Heart left ventricle (tissue), 16 donors: ENCODE data around the gene SH2D4B. TPM values are rescaled to one million over a fixed set of nuclear protein-coding genes. Genes with fewer than 3 reads are reported as not detected.

Experiments
- ATAC-seq, 4 donors: fragments of 200-7000 bp; cut with Tn5 transposase; one replicate each; pipeline ENCODE4 v1.9.1; 2020 to 2022; ENCODE audit warnings: moderate library complexity in 4 of 4, mild to moderate bottlenecking in 3 of 4, moderate number of reproducible peaks in 1 of 4
- DNase-seq, 5 donors: peaks; one replicate each; pipeline ENCODE4 v3.0.0-alpha.2; 2020
- H3K27ac ChIP-seq, 12 donors: fragments of 200-600 bp; sonication (generic) in 4 of 12; one replicate each; pipeline versions ENCODE4 v1.5.0 to v1.8.0; 2016 to 2022; ENCODE audit warnings: mild to moderate bottlenecking in 2 of 12
- H3K27me3 ChIP-seq, 9 donors: fragments of 200-600 bp; sonication (generic) in 2 of 9; one replicate each; pipeline versions ENCODE4 v1.5.1 to v1.8.0; 2016 to 2022; ENCODE audit warnings: mild to moderate bottlenecking in 3 of 9
- H3K36me3 ChIP-seq, 9 donors: fragments of 200-600 bp; sonication (generic) in 2 of 9; one replicate each; pipeline versions ENCODE4 v1.5.0 to v1.8.0; 2018 to 2022; ENCODE audit warnings: mild to moderate bottlenecking in 2 of 9
- H3K4me1 ChIP-seq, 12 donors: fragments of 200-600 bp; sonication (generic) in 4 of 12; one replicate each; pipeline versions ENCODE4 v1.5.0 to v1.8.0; 2016 to 2022; ENCODE audit warnings: mild to moderate bottlenecking in 3 of 12
- H3K4me3 ChIP-seq, 12 donors: fragments of 200-600 bp; sonication (generic) in 4 of 12; one replicate each; pipeline versions ENCODE4 v1.5.0 to v1.8.0; 2017 to 2022; ENCODE audit warnings: mild to moderate bottlenecking in 9 of 12, moderate library complexity in 4 of 12
- H3K9me3 ChIP-seq, 12 donors: fragments of 200-600 bp; sonication (generic) in 4 of 12; one replicate each; pipeline versions ENCODE4 v1.5.0 to v1.8.0; 2016 to 2022; ENCODE audit warnings: mild to moderate bottlenecking in 1 of 12
- POLR2A ChIP-seq, 2 donors: fragments of 450-650 bp; IDR thresholded peaks; one replicate each; pipeline ENCODE4 v1.6.1; 2017; ENCODE audit warnings: antibody characterized with exemption in 2 of 2, mild to moderate bottlenecking in 2 of 2, moderate library complexity in 2 of 2
- WGBS, 4 donors: extraction: QIAGEN DNeasy Blood & Tissue Kit in 2 of 4; methylation state at CpG; one replicate each; pipeline versions ENCODE4 v1.1.5 to v1.1.7; 2013 to 2018; 5-methylcytosine and 5-hydroxymethylcytosine counted together
- intact Hi-C, 10 donors: fragments of 100-400 bp; cut with DNase I; formaldehyde crosslinking; loops; one replicate each; pipeline versions ENCODE4 v1.11.1 to v1.14.2; 2022
- polyA plus RNA-seq, 2 donors: library from polyadenylated mRNA; stranded (reverse); fragments of 200-250 nt; gene quantifications; one replicate each; pipeline ENCODE4 v1.2.3, GENCODE V29; 2013
- total RNA-seq, 9 donors: library from RNA; depleted of rRNA in 2 of 9; stranded (reverse); fragments of >200 nt in 2 of 9; fragmentation: NEBNext Ultra II Directional in 3 of 9; extraction: Animal tissue kit (Norgen Biotek cat#: 25700) in 3 of 9; gene quantifications; one replicate each; pipeline versions ENCODE4 v1.1.0 to v1.2.4, GENCODE V29; 2016 to 2023
- TF ChIP-seq, protein P1 (sequence below), 12 donors: fragments of 200-600 bp; sonication (generic) in 4 of 12; IDR thresholded peaks; one replicate each; pipeline versions ENCODE4 v1.5.0 to v1.8.0; 2018 to 2022; ENCODE audit warnings: antibody characterized with exemption in 12 of 12, mild to moderate bottlenecking in 5 of 12
- donor health status: ischemic (EF 13 %, LVEDD 7.1; RV severe dilation, severe dysfunction).
- donor health status: healthy with polysubstance abuse.
- donor health status: DM: no; HTN: yes; CAD: no.
- donor health status: DM: no; HTN: no; CAD: no.
- donor health status: ischemic (EF 25% LVEDD 6.9; RV normal size, moderate dysfunction).
- donor health status: ischemic (EF 25% LVEDD 5.7; RV mildly dilated, moderate dysfunction).
- donor health status: healthy.
- donor health status: DM: yes; HTN: yes; CAD: no.
- donor health status: ischemic (EF 35%, LVEDD 5.7; RV mildly dilated, moderate dysfunction).
- donor health status: nonischemic (EF 11% LVEDD 7.7; RV severe dilation, severe dysfunction).
- donor health status: DM: yes; HTN: yes; CAD: no.
- donor health status: PGD.
- donor health status: ischemic (EF 29% LVEDD 5.4; RV normal size, mild dysfunction).
- donor health status: nonischemic (EF 23%, LVEDD 6.1; RV moderate dilation, normal function).

The SH2D4B gene
- total and polyA plus RNA-seq, 11 donors: 0.19 TPM; not detected in 10

DNA sequence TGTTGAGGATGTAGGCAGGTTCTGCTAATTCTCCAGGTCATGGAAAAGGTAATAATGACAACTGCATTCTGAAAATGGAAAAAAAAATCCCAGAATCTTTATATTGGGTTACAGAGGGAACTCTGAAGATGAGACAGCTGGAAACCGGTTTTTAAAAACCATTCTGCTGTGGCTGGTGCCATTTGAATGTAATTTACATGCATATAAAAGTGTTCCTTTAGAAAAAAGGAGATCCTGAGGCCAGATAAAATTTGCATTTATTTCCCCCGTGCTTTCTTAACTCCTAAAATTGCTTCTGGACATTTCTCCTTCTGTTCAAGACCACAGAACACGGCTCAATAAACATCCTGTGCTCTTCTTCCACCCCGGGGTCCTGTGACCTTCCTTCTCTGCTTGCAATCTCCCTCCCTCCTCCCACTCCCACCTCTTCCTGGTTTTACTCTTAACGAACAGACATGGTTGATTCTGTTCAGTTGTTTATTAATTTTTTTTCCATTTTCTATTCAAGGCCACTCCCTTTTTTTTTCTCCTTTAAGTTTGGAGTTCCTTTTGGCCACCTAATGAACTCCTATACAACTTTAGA lies 41.6 kb downstream of the SH2D4B start:
- H3K36me3 ChIP-seq: no peaks in the 10 kb centered on the region
- H3K9me3 ChIP-seq: peaks cover 0 to 9% (median 0%) of the 10 kb centered on the region in 12 donors
- ATAC-seq (no peak), DNase-seq (no peak)
- TF ChIP-seq, protein P1, sequence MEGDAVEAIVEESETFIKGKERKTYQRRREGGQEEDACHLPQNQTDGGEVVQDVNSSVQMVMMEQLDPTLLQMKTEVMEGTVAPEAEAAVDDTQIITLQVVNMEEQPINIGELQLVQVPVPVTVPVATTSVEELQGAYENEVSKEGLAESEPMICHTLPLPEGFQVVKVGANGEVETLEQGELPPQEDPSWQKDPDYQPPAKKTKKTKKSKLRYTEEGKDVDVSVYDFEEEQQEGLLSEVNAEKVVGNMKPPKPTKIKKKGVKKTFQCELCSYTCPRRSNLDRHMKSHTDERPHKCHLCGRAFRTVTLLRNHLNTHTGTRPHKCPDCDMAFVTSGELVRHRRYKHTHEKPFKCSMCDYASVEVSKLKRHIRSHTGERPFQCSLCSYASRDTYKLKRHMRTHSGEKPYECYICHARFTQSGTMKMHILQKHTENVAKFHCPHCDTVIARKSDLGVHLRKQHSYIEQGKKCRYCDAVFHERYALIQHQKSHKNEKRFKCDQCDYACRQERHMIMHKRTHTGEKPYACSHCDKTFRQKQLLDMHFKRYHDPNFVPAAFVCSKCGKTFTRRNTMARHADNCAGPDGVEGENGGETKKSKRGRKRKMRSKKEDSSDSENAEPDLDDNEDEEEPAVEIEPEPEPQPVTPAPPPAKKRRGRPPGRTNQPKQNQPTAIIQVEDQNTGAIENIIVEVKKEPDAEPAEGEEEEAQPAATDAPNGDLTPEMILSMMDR (IDR thresholded peaks at IDR 0.05): no peak
- no peak for TF ChIP-seq POLR2A (IDR thresholded peaks at IDR 0.05)
- H3K27me3 ChIP-seq: no peaks in the 10 kb centered on the region
- no peak overlapping the region for H3K27ac ChIP-seq
- WGBS, 4 donors: 28 to 41% (median 37%) methylated on average over 5 of the region's 5 CpGs
- H3K4me1 ChIP-seq: peaks cover 0 to 15% (median 0%) of the 10 kb centered on the region in 12 donors
- no peak overlapping the region for H3K4me3 ChIP-seq
- intact Hi-C loops: no loop called here

DNA sequence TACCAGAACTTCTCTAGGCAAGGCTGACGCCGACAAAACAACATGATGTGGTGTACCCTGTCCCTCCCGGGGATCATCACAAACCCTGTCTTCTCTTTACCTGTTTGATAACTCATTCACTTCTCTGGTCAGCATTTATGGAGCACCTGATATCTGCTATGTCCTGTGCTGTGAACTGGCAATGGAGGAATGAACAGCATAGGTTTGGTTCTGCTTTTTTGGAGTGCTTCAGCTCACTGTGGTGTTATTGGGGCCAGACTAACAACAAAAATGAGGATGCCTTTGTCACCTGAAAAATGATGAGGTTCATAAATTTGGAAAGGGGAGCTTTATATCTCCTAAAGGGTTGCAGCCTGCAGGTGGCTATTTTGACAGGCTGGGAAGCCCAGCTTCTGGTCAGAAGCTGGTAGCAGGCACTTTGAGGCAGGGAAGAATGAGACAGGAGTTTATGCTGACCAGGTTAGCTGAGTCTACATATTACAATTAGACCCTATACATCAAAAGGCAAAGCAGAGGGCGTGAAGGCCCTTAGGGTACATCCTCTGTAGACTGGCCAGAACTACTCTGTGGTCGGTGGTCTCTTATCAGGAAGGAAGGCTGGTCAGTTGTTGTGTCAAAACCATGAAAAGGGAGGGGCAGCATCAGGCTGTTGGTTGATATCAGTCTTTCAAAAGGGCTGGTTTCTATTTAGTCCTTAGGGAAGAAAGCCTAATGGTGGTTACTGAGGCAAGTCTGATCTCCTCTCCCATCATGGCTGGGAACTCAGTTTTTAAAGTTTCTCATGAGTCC lies 42.3 kb downstream of the SH2D4B start:
- Histone ChIP-seq H3K4me3 (no peak overlapping the region), H3K36me3 (no peaks in the 10 kb centered on the region), H3K27ac (no peak overlapping the region), H3K4me1 (peaks cover 0 to 15% (median 0%) of the 10 kb centered on the region in 12 donors), H3K9me3 (peaks cover 0 to 9% (median 0%) of the 10 kb centered on the region in 12 donors), H3K27me3 (no peaks in the 10 kb centered on the region)
- TF ChIP-seq, protein P1 (IDR thresholded peaks at IDR 0.05): no peak
- no peak for TF ChIP-seq POLR2A (IDR thresholded peaks at IDR 0.05)
- WGBS, 4 donors: 77 to 87% (median 80%) methylated on average over 5 of the region's 5 CpGs
- intact Hi-C loops: loop anchor here in 5 of 10 donors (5.0 to 10.0 kb wide), 3 partner anchors 43 to 138 kb away; partner anchors contain the start of gene SH2D4B (in 2 of the 5)
- DNase-seq (no peak), ATAC-seq (peak in 1 of 4 donors; percentile 31)

DNA sequence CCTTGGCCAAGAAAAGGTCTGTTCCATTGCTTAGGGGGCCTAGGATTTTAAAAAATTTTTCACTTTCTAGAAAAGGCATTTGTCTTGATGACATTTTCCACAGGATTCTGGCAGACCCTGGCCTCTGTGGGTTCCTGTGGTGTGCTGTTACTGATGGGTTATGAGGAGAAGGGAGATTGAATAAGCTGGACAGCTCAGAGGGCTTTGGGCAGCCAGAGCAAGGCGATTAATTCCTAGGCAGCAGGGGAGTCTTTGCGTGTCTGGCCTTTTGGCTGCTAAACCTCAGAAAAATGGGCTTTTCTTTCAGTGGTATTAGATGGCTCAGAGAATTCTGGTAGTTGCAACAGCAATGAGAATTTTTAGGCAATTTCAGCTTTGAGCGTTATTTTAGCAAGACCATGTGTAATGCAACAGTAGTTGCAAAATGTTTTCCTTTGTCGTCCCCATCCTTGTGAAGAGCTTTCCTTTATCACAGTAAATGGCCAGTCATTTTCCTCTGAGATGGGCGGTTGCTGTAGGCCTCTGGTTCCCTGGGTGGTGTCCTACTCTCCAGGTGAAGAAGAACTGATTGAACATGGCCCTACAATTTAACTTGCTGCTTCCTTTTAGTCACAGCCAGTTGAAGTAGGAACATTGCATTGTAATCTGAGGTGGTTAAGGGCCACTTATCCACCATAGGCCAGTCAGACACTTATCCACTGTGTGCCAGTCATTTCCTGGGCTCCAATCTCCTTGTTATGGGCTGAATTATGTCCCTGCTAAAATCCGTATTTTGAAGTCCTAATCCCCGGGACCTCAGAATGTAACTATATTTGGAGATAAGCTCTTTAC lies 43.2 kb downstream of the SH2D4B start:
- intact Hi-C loops: loop anchor here in 5 of 10 donors (5.0 to 10.0 kb wide), 3 partner anchors 44 to 139 kb away; partner anchors contain the start of gene SH2D4B (in 2 of the 5)
- Histone ChIP-seq H3K9me3 (peaks cover 0 to 9% (median 0%) of the 10 kb centered on the region in 12 donors), H3K27me3 (no peaks in the 10 kb centered on the region), H3K36me3 (no peaks in the 10 kb centered on the region), H3K4me1 (peaks cover 0 to 15% (median 0%) of the 10 kb centered on the region in 12 donors), H3K4me3 (no peak overlapping the region), H3K27ac (no peak overlapping the region)
- ATAC-seq (no peak), DNase-seq (no peak)
- WGBS, 4 donors: 85 to 92% (median 91%) methylated on average over 7 of the region's 7 CpGs
- TF ChIP-seq POLR2A (IDR thresholded peaks at IDR 0.05): no peak
- TF ChIP-seq, protein P1 (IDR thresholded peaks at IDR 0.05): no peak
